Measurements from ENCODE around the gene CACNA2D3. TPM values are rescaled to one million over a fixed set of nuclear protein-coding genes. Genes with fewer than 3 reads are reported as not detected.

Gene CACNA2D3
- total and polyA plus RNA-seq, 4 donors: 0.06 to 0.37 (median 0.08) TPM; not detected in 1

- no peak for TF ChIP-seq SP1 (IDR thresholded peaks at IDR 0.05)
- TF ChIP-seq CTCF (IDR thresholded peaks at IDR 0.05; ENCODE audit: low read depth, low read length, missing input control): no peak
- no peaks in the 10 kb centered on the region for H3K9me3 ChIP-seq (ENCODE audit: control insufficient read depth in 4 of 4, low read length in 3 of 4)
- no peak for DNase-seq (ENCODE audit: low spot score)
- H3K27ac ChIP-seq (ENCODE audit: low read depth in 1 of 2, low read length in 2 of 2): no peak overlapping the region
- no peaks in the 10 kb centered on the region for H3K4me1 ChIP-seq (ENCODE audit: control insufficient read depth in 4 of 4, insufficient read depth in 4 of 4, low read length in 3 of 4)
- WGBS: 39% methylated on average over 8 of the region's 8 CpGs
- no peak overlapping the region for H3K9ac ChIP-seq (ENCODE audit: low read depth in 1 of 2, low read length in 2 of 2)
- no peaks in the 10 kb centered on the region for H3K36me3 ChIP-seq (ENCODE audit: control insufficient read depth in 4 of 4, insufficient read depth in 3 of 4, low read depth in 1 of 4, low read length in 3 of 4)
- H3K4me3 ChIP-seq (ENCODE audit: low read depth in 1 of 3, low read length in 3 of 3): no peak overlapping the region
- peaks cover 0 to 3% (median 0%) of the 10 kb centered on the region in 4 donors for H3K27me3 ChIP-seq (ENCODE audit: control insufficient read depth in 4 of 4, insufficient read depth in 4 of 4, low read length in 3 of 4)
Measured at GRCh38 chr3:55006244-55006676, 883.9 kb downstream of the CACNA2D3 start.

- Histone ChIP-seq H3K9me3 (ENCODE audit: control insufficient read depth in 4 of 4, low read length in 3 of 4) (no peaks in the 10 kb centered on the region), H3K27me3 (ENCODE audit: control insufficient read depth in 4 of 4, insufficient read depth in 4 of 4, low read length in 3 of 4) (no peaks in the 10 kb centered on the region), H3K4me3 (ENCODE audit: low read depth in 1 of 3, low read length in 3 of 3) (no peak overlapping the region), H3K4me1 (ENCODE audit: control insufficient read depth in 4 of 4, insufficient read depth in 4 of 4, low read length in 3 of 4) (no peaks in the 10 kb centered on the region), H3K27ac (ENCODE audit: low read depth in 1 of 2, low read length in 2 of 2) (no peak overlapping the region), H3K9ac (ENCODE audit: low read depth in 1 of 2, low read length in 2 of 2) (no peak overlapping the region), H3K36me3 (ENCODE audit: control insufficient read depth in 4 of 4, insufficient read depth in 3 of 4, low read depth in 1 of 4, low read length in 3 of 4) (no peaks in the 10 kb centered on the region)
- no peak for DNase-seq (ENCODE audit: low spot score)
- WGBS: 86% methylated on average over 1 of the region's 1 CpG
- no peak for TF ChIP-seq ATF3 (IDR thresholded peaks at IDR 0.05)
- no peak for TF ChIP-seq ZBTB33 (IDR thresholded peaks at IDR 0.05)
- TF ChIP-seq FOXA2 (IDR thresholded peaks at IDR 0.05): no peak
- no peak for TF ChIP-seq SP1 (IDR thresholded peaks at IDR 0.05)
- no peak for TF ChIP-seq CTCF (IDR thresholded peaks at IDR 0.05; ENCODE audit: low read depth, low read length, missing input control)
- no peak for TF ChIP-seq FOXA1 (IDR thresholded peaks at IDR 0.05)
- TF ChIP-seq YY1 (IDR thresholded peaks at IDR 0.05): no peak
Measured at GRCh38 chr3:55007971-55008370, 885.6 kb downstream of the CACNA2D3 start.

- WGBS: 62% methylated on average over 4 of the region's 4 CpGs
- no peaks in the 10 kb centered on the region for H3K4me1 ChIP-seq (ENCODE audit: control insufficient read depth in 4 of 4, insufficient read depth in 4 of 4, low read length in 3 of 4)
- no peak overlapping the region for H3K27ac ChIP-seq (ENCODE audit: low read depth in 1 of 2, low read length in 2 of 2)
- H3K36me3 ChIP-seq (ENCODE audit: control insufficient read depth in 4 of 4, insufficient read depth in 3 of 4, low read depth in 1 of 4, low read length in 3 of 4): no peaks in the 10 kb centered on the region
- H3K27me3 ChIP-seq (ENCODE audit: control insufficient read depth in 4 of 4, insufficient read depth in 4 of 4, low read length in 3 of 4): no peaks in the 10 kb centered on the region
- H3K9ac ChIP-seq (ENCODE audit: low read depth in 1 of 2, low read length in 2 of 2): no peak overlapping the region
- H3K9me3 ChIP-seq (ENCODE audit: control insufficient read depth in 4 of 4, low read length in 3 of 4): no peaks in the 10 kb centered on the region
- no peak overlapping the region for H3K4me3 ChIP-seq (ENCODE audit: low read depth in 1 of 3, low read length in 3 of 3)
- DNase-seq (ENCODE audit: low spot score): no peak
- TF ChIP-seq CTCF (IDR thresholded peaks at IDR 0.05; ENCODE audit: low read depth, low read length, missing input control) (no peak), YY1 (IDR thresholded peaks at IDR 0.05) (no peak), SP1 (IDR thresholded peaks at IDR 0.05) (no peak), JUND (IDR thresholded peaks at IDR 0.05) (no peak), FOXA2 (IDR thresholded peaks at IDR 0.05) (no peak), ATF3 (IDR thresholded peaks at IDR 0.05) (no peak), REST (IDR thresholded peaks at IDR 0.05) (no peak), GABPA (IDR thresholded peaks at IDR 0.05 in 1 of 2, conservative IDR thresholded peaks at IDR 0.05 in 1 of 2) (no peak), MAX (IDR thresholded peaks at IDR 0.05) (no peak), RAD21 (IDR thresholded peaks at IDR 0.05) (no peak), NR2F2 (IDR thresholded peaks at IDR 0.05) (no peak), HNF4G (IDR thresholded peaks at IDR 0.05) (no peak)
Measured at GRCh38 chr3:55009372-55009771, 887.0 kb downstream of the CACNA2D3 start.
